Adipocyte (in vitro differentiated cells): ENCODE measurements around the gene NOTUM.

Experiments
- DNase-seq: peaks from one replicate; pipeline ENCODE4 v3.0.0-alpha.2; 2015; ENCODE audit warnings: low read depth
- H3K27me3 ChIP-seq: replicated peaks from 2 replicates; pipeline ENCODE4 v1.7.0; 2013; ENCODE audit warnings: mild to moderate bottlenecking, low read length, moderate library complexity; ENCODE audit not compliant: control insufficient read depth, insufficient read depth
- H3K36me3 ChIP-seq: 2 replicates; pipeline ENCODE4 v1.7.0; 2013; ENCODE audit warnings: low read length, mild to moderate bottlenecking, moderate library complexity; ENCODE audit not compliant: control insufficient read depth, insufficient read depth, severe bottlenecking
- H3K4me1 ChIP-seq: 2 replicates; pipeline ENCODE4 v1.7.0; 2013; ENCODE audit warnings: mild to moderate bottlenecking, low read length, moderate library complexity; ENCODE audit not compliant: control insufficient read depth, insufficient read depth
- H3K4me3 ChIP-seq: 2 replicates; pipeline ENCODE4 v1.7.0; 2013; ENCODE audit warnings: mild to moderate bottlenecking, low read length, moderate library complexity
- H3K9ac ChIP-seq: 2 replicates; pipeline ENCODE4 v1.7.0; 2013; ENCODE audit warnings: mild to moderate bottlenecking, low read length, moderate library complexity
- H3K9me3 ChIP-seq: 2 replicates; pipeline ENCODE4 v1.7.0; 2013; ENCODE audit warnings: mild to moderate bottlenecking, low read length, moderate library complexity; ENCODE audit not compliant: control insufficient read depth

Gene NOTUM

DNA sequence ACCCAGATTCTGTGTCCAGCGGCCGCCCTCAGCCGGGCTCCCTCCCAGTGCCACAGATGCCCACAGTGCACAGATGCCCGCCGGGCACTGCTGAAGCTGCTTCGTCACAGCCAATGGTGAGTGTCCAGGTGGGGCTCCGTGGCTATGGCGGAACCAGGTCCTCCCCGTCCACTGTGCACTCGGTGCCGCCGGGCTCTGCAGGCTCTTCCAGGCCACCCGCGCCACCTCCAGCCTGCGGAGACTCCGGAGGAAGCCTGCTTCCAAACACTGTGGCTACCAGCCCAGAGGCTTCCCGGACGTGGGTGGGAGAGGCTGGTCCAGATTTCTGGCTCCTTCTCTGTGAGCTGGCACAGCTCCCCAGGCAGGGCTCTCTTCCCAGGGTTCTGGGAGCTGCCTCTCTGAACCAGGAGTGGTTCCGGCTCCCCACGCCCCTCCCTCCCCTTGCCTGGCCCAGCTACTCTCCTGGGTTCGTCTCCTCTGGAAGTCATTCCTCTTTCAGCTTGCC lies 21.1 kb downstream of the NOTUM start:
- no peak for DNase-seq
- H3K36me3 ChIP-seq = no peaks in the 10 kb centered on the region
- peaks cover 16% of the 10 kb centered on the region for H3K4me1 ChIP-seq
- H3K27me3 ChIP-seq = peaks cover 19% of the 10 kb centered on the region
- no peak overlapping the region for H3K4me3 ChIP-seq
- H3K9ac ChIP-seq = no peak overlapping the region
- H3K9me3 ChIP-seq = no peaks in the 10 kb centered on the region

DNA sequence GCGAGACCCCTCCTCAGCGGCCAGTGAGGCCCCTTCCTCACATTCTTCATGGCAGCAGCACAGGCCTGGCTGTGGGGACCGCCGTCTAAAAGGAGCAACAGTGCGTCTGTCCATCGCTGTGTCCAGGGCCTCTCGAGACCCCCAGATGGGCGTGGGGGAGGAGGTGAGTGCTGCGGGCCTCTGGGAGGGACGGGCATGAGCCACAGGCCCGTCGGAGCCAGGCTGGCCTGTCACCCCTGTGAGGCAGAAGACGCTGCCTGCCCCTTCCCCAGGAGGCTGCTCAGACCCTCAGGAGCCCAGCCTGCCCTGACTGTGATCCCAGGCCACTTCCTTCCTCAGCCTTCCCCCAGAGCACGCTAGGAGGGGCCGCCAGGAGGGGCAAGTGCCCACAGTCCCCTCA lies 21.8 kb downstream of the NOTUM start:
- H3K9me3 ChIP-seq = no peaks in the 10 kb centered on the region
- DNase-seq = no peak
- H3K36me3 ChIP-seq = no peaks in the 10 kb centered on the region

GRCh38 chr17:81935709-81936084 lies 25.3 kb downstream of the NOTUM start:
- H3K27me3 ChIP-seq = peaks cover under 1% of the 10 kb centered on the region
- H3K4me1 ChIP-seq = peaks cover 16% of the 10 kb centered on the region
- H3K4me3 ChIP-seq = no peak overlapping the region

More for the DNA sequence above, 21.8 kb downstream of the NOTUM start:
- Histone ChIP-seq H3K9ac (no peak overlapping the region), H3K27me3 (peaks cover 12% of the 10 kb centered on the region), H3K4me3 (no peak overlapping the region), H3K4me1 (peaks cover 16% of the 10 kb centered on the region)

GRCh38 chr17:81934850-81935708 lies 25.9 kb downstream of the NOTUM start:
- no peaks in the 10 kb centered on the region for H3K27me3 ChIP-seq
- no peak overlapping the region for H3K9ac ChIP-seq
- H3K4me3 ChIP-seq = no peak overlapping the region
- peaks cover 11% of the 10 kb centered on the region for H3K4me1 ChIP-seq
- DNase-seq = no peak
- no peaks in the 10 kb centered on the region for H3K36me3 ChIP-seq
- no peaks in the 10 kb centered on the region for H3K9me3 ChIP-seq

More at GRCh38 chr17:81935709-81936084, 25.3 kb downstream of the NOTUM start:
- no peaks in the 10 kb centered on the region for H3K9me3 ChIP-seq
- H3K9ac ChIP-seq = no peak overlapping the region
- no peak for DNase-seq
- no peaks in the 10 kb centered on the region for H3K36me3 ChIP-seq

DNA sequence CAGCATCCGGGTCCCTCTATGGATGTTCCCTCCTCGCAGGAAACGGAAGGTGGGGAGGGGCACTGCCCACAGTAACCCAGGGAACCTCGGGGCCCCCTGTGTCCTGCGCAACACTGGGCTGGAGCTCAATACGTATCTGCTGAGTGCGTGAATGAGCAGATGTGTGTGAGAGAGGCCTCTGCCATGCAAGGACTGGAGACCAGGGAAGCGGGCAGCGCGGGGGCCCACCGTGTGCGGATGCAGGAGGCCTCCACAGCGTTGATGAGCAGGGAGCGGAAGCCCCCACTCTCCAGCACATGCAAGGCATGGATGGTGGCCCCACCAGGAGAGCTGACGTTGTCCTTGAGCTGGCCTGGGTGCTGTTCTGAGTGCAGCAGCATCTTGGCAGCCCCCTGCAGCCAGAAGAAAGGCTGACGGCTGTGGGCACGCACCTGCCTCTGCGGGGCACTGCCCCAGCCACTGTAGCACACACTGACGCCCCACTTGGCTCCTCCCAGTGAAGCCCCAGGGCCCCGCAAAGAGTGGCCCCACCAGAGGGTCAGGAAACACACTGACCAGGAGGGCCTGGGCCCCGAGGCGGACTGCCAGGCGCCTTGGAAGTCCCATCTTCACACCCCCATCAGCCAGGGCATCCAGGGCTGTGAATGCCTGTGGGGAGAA lies 26.8 kb downstream of the NOTUM start:
- Histone ChIP-seq H3K27me3 (no peaks in the 10 kb centered on the region), H3K4me1 (peaks cover 5% of the 10 kb centered on the region), H3K4me3 (no peak overlapping the region), H3K36me3 (no peaks in the 10 kb centered on the region), H3K9me3 (no peaks in the 10 kb centered on the region), H3K9ac (no peak overlapping the region)
- DNase-seq = no peak

- no peaks in the 10 kb centered on the region for H3K9me3 ChIP-seq
- H3K4me3 ChIP-seq = no peak overlapping the region
- no peaks in the 10 kb centered on the region for H3K36me3 ChIP-seq
- no peak overlapping the region for H3K9ac ChIP-seq
- H3K4me1 ChIP-seq = peaks cover 5% of the 10 kb centered on the region
- DNase-seq = no peak
- H3K27me3 ChIP-seq = no peaks in the 10 kb centered on the region
Measured at GRCh38 chr17:81933178-81933699, 27.7 kb downstream of the NOTUM start.

DNA sequence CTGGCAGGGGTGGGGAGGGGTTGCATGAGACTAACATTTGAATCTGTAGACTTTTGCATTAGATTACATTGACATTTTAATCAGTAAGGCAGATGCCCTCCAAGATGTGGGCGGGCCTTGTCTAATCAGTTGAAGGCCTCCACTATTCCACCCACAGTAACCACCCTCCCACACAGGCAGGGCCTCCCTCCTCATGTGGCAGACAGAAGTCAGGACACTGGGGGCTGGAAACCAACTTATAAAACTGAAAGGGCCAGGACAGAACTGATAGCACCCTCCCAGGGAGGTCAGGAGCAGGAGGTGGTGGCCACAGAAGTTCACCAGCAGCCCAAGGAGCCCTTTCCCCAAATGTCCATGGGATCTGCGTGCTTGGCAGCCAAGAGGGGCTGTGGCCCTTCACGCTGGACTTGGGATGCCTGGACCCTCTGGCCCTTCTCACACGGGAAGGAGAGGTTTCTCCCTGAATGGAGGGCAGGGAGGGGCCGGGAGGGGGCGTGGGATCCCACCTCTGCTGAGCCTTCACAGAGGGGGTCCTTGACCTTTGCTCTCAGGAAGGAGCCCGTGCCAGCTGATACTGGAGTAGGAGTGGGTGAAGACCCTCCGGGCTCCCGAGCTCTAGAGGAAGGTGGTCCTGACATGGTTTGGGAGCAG lies 28.5 kb downstream of the NOTUM start:
- no peak for DNase-seq
- Histone ChIP-seq H3K9me3 (no peaks in the 10 kb centered on the region), H3K36me3 (no peaks in the 10 kb centered on the region), H3K4me3 (no peak overlapping the region), H3K27me3 (no peaks in the 10 kb centered on the region), H3K4me1 (peaks cover 5% of the 10 kb centered on the region), H3K9ac (no peak overlapping the region)

- Histone ChIP-seq H3K36me3 (no peaks in the 10 kb centered on the region), H3K9ac (no peak overlapping the region), H3K27me3 (no peaks in the 10 kb centered on the region), H3K9me3 (no peaks in the 10 kb centered on the region), H3K4me3 (no peak overlapping the region), H3K4me1 (peaks cover 3% of the 10 kb centered on the region)
- no peak for DNase-seq
Measured at GRCh38 chr17:81931557-81932332, 29.2 kb downstream of the NOTUM start.

DNA sequence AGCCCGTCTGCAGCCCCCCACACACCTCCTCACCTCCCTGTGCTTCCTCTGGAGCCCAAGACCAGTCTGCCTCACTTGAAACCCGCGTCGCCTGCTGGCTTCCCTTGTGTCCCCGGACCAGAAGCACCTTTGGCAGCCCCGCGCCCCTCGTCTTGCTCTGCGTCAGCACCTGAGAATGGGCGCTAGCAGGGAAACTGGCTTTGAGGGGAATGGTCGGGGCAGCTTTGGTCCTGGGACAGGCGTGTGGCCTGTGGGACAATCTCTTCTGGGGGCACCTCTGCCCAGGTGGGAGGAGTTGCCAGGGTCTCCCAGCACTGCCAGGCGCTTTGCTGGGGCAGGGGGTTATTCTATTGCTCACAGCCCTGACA lies 29.8 kb downstream of the NOTUM start:
- no peak for DNase-seq
- peaks cover 2% of the 10 kb centered on the region for H3K4me1 ChIP-seq
- no peaks in the 10 kb centered on the region for H3K36me3 ChIP-seq
- no peak overlapping the region for H3K9ac ChIP-seq
- H3K27me3 ChIP-seq = no peaks in the 10 kb centered on the region
- H3K4me3 ChIP-seq = no peak overlapping the region
- no peaks in the 10 kb centered on the region for H3K9me3 ChIP-seq

DNA sequence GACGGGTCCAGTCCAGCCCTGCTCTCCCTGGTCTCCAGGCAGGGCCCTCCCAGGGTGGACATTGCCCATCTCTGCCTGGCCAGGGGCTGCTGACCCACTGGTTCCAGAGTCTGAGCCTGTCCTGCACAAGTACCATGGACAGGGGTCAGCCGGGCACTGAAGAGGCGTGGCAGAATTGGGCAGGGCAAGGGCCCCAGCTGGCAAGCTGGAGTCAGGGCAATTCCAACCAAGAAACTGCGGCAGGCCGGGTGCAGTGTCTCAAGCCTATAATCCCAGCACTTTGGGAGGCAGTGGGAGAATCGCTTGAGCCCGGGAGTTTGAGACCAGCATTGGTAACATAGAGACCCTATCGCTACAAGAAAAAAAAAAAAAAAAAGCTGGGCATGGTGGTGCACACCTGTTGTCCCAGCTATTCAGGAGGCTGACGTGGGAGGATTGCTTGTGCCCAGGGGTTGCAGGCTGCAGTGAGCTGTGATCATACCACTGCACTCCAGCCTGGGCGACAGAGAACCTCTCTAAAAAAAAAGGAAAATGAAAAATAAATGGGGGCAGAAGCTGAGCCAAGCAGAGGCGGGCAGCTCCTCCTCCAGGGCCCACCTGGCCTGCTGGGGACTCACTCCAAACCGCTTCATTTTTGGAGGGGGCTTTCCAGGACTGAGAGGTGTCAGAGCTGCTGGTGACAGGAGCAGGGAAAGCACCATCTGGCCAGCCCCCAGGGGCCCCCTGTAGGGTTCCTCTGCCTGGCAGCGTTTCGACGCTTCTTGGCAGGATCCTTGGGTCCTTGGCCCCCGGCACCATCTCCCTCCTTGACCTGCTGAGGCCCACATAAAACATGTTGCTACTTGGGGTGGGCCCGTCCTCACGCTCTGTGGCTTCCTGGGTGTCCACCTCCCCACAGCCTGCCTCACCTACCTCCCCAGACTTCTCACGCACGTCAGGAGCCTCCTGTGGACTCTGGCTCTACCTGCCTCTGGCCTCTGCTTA lies 30.6 kb downstream of the NOTUM start:
- H3K9me3 ChIP-seq = no peaks in the 10 kb centered on the region
- peak; percentile 28 for DNase-seq
- no peak overlapping the region for H3K4me3 ChIP-seq
- no peak overlapping the region for H3K9ac ChIP-seq
- peaks cover 7% of the 10 kb centered on the region for H3K4me1 ChIP-seq
- H3K27me3 ChIP-seq = no peaks in the 10 kb centered on the region
- no peaks in the 10 kb centered on the region for H3K36me3 ChIP-seq
